Measurements from ENCODE around the gene KLK15. TPM values are rescaled to one million over a fixed set of nuclear protein-coding genes. Genes with fewer than 3 reads are reported as not detected.

The KLK15 gene
- total and polyA plus RNA-seq, 10 of the 15 experiments (the other 5 are each of a cell fraction or from before 2014, with no cell fraction given), result 0.04 to 0.08 TPM; not detected in 8

DNA sequence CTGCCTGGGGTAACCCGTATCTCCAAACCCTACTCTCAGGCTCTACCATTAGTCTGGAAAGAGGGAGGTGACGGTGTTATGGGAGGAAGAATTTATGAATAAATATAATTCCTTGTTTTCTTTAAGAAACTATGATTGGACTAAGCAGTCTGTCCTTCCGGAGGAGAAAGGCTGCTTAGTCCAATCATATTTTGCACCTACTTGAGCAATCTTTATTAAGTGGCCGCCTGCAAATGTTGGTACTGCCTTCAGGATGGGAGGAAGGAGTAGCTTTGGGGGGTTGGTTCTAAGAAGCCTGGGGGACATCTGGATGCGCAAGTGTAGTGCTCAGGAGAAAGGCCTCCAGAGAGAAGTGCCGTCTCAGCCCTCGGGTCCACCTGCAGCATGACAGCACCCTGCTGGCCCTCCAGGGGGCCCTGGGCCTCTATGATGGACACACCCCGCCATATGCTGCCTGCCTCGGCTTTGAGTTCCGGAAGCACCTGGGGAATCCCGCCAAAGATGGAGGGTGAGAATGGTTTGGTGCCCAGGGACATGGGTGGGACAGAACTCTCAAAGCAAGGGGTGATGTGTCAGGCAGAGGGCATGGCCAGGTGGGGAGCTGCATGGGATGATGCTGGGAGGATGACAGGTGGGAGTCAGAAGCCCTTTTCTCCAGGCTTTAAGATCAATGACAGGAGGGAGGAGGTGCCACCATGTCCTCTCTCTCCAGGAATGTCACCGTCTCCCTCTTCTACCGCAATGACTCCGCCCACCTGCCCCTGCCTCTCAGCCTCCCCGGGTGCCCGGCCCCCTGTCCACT is 39.1 kb downstream of the KLK15 start (continued):
- TF ChIP-seq CBX5 (IDR thresholded peaks at IDR 0.05; ENCODE audit: low read depth) (no peak), CHD1 (IDR thresholded peaks at IDR 0.05; ENCODE audit: low read depth, low read length) (no peak), POLR2A (IDR thresholded peaks at IDR 0.05; ENCODE audit: low read depth, low read length) (no peak; the same call in 1 of the 2 replicates), EED (IDR thresholded peaks at IDR 0.05; ENCODE audit: low read depth) (no peak; the same call in 1 of the 2 replicates), KDM1A (IDR thresholded peaks at IDR 0.05; ENCODE audit: borderline replicate concordance) (no peak), TARDBP (IDR thresholded peaks at IDR 0.05; ENCODE audit: borderline replicate concordance) (0 out of 2 replicates have a peak, but pooled peaks have one; percentile 45), ZBED1 (IDR thresholded peaks at IDR 0.05; ENCODE audit: borderline replicate concordance) (0 out of 2 replicates have a peak, but pooled peaks have one; percentile 8), SP1 (IDR thresholded peaks at IDR 0.05; ENCODE audit: low read depth, low read length) (no peak), DPF2 (IDR thresholded peaks at IDR 0.05) (0 out of 2 replicates have a peak, but pooled peaks have one; percentile 10), SMAD5 (IDR thresholded peaks at IDR 0.05; ENCODE audit: low read depth) (peak; percentile 6; the same call in 1 of the 2 replicates), PML (IDR thresholded peaks at IDR 0.05; ENCODE audit: low read length) (peak; percentile 26; the same call in 1 of the 2 replicates), POLR2AphosphoS2 (IDR thresholded peaks at IDR 0.05; ENCODE audit: low read depth, low read length) (peak; percentile 15), JUND (IDR thresholded peaks at IDR 0.05; ENCODE audit: low read depth, low read length) (no peak), RBBP5 (conservative IDR thresholded peaks at IDR 0.05) (no peak), KLF5 (IDR thresholded peaks at IDR 0.05; ENCODE audit: partially characterized antibody) (no peak), SREBF1 (IDR thresholded peaks at IDR 0.05; ENCODE audit: low read length) (no peak)
- TF ChIP-seq, protein P1, sequence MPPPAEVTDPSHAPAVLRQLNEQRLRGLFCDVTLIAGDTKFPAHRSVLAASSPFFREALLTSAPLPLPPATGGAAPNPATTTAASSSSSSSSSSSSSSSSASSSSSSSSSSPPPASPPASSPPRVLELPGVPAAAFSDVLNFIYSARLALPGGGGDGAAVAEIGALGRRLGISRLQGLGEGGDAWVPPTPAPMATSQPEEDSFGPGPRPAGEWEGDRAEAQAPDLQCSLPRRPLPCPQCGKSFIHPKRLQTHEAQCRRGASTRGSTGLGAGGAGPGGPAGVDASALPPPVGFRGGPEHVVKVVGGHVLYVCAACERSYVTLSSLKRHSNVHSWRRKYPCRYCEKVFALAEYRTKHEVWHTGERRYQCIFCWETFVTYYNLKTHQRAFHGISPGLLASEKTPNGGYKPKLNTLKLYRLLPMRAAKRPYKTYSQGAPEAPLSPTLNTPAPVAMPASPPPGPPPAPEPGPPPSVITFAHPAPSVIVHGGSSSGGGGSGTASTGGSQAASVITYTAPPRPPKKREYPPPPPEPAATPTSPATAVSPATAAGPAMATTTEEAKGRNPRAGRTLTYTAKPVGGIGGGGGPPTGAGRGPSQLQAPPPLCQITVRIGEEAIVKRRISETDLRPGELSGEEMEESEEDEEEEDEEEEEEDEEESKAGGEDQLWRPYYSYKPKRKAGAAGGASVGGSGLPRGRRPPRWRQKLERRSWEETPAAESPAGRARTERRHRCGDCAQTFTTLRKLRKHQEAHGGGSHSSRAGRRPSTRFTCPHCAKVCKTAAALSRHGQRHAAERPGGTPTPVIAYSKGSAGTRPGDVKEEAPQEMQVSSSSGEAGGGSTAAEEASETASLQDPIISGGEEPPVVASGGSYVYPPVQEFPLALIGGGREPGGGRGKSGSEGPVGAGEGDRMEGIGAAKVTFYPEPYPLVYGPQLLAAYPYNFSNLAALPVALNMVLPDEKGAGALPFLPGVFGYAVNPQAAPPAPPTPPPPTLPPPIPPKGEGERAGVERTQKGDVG (CRISPR knock-in tag; IDR thresholded peaks at IDR 0.05), result no peak
- TF ChIP-seq, protein P2, sequence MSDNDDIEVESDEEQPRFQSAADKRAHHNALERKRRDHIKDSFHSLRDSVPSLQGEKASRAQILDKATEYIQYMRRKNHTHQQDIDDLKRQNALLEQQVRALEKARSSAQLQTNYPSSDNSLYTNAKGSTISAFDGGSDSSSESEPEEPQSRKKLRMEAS (IDR thresholded peaks at IDR 0.05; ENCODE audit: low read depth, low read length), result no peak
- TF ChIP-seq, protein P3, sequence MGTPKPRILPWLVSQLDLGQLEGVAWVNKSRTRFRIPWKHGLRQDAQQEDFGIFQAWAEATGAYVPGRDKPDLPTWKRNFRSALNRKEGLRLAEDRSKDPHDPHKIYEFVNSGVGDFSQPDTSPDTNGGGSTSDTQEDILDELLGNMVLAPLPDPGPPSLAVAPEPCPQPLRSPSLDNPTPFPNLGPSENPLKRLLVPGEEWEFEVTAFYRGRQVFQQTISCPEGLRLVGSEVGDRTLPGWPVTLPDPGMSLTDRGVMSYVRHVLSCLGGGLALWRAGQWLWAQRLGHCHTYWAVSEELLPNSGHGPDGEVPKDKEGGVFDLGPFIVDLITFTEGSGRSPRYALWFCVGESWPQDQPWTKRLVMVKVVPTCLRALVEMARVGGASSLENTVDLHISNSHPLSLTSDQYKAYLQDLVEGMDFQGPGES (IDR thresholded peaks at IDR 0.05), result no peak
- TF ChIP-seq, protein P4, sequence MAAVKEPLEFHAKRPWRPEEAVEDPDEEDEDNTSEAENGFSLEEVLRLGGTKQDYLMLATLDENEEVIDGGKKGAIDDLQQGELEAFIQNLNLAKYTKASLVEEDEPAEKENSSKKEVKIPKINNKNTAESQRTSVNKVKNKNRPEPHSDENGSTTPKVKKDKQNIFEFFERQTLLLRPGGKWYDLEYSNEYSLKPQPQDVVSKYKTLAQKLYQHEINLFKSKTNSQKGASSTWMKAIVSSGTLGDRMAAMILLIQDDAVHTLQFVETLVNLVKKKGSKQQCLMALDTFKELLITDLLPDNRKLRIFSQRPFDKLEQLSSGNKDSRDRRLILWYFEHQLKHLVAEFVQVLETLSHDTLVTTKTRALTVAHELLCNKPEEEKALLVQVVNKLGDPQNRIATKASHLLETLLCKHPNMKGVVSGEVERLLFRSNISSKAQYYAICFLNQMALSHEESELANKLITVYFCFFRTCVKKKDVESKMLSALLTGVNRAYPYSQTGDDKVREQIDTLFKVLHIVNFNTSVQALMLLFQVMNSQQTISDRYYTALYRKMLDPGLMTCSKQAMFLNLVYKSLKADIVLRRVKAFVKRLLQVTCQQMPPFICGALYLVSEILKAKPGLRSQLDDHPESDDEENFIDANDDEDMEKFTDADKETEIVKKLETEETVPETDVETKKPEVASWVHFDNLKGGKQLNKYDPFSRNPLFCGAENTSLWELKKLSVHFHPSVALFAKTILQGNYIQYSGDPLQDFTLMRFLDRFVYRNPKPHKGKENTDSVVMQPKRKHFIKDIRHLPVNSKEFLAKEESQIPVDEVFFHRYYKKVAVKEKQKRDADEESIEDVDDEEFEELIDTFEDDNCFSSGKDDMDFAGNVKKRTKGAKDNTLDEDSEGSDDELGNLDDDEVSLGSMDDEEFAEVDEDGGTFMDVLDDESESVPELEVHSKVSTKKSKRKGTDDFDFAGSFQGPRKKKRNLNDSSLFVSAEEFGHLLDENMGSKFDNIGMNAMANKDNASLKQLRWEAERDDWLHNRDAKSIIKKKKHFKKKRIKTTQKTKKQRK (IDR thresholded peaks at IDR 0.05; ENCODE audit: low read depth, low read length), result no peak
